HG03025 (cell line): ENCODE data around the gene CDKAL1.
"Not testable (repeated sequence)": the region's sequence is repeated elsewhere in the genome, so short reads cannot be mapped to it uniquely, and the experiment has no call there.

Experiments
- ATAC-seq: cut with Tn5 transposase; IDR thresholded peaks from one replicate; pipeline ENCODE4 v1.9.1; 2021; ENCODE audit warnings: mild to moderate bottlenecking, moderate library complexity; ENCODE audit not compliant: unreplicated experiment, low FRiP score

CDKAL1 gene

DNA sequence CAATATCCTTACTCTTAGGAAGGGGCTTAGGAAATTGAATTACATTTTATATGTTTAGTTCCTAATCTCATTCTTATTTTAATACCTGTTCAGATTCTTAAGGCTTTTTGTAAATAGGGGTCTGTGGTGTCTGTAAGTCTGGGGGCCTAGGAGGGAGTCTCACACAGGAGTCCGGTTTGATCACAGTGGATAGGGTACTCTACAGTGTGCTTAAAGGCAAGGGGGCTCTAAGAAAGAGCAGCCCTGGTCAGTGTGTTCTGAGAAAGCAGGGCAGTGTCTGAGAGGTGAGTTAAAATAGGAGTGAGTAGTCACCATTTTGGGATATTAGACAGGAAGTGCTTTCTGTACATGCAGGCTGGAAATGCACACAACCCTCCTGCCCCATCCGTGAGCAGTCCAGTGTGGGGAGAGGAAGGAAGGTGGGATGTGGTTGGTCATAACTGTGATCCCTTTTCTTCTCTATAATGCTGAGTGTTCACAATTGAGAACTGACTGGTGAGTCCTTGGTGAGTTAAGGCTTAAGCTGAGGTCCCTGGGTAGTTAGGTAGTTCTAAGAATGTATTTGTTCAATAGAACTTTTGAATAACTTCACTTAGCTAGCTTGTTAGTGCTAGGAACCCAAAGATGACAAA, 50.0 kb downstream of the CDKAL1 start:
- no peak for ATAC-seq

DNA sequence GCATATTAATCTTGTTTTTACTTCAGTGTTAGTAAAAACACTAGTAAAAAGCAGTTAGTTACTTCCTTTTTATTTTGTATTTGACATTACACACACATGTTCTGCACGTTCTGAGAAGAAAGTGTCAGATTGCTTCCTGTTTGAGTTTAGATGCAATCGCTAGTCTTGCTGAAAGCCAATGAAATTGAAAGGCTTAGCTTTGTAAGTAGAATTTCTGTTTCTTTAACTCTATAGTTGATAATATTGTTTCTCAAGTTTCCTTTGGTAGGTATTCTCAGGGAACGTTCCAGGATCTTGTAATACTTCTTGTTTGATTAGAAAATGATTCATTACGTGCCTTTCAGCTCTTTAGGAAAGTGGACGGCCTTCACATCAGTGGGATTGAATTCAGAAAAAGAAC, 55.0 kb downstream of the CDKAL1 start:
- no peak for ATAC-seq

DNA sequence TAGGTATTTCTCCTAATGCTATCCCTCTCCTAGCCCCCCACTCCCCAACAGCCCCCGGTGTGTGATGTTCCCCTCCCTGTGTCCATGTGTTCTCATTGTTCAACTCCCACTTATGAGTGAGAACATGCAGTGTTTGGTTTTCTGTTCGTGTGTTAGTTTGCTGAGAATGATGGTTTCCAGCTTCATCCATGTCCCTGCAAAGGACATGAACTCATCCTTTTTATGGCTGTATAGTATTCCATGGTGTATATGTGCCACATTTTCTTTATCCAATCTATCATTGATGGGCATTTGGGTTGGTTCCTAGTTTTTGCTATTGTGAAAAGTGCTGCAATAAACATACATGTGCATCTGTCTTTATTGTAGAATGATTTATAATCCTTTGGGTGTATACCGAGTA, 56.2 kb downstream of the CDKAL1 start:
- ATAC-seq = not testable (repeated sequence)

DNA sequence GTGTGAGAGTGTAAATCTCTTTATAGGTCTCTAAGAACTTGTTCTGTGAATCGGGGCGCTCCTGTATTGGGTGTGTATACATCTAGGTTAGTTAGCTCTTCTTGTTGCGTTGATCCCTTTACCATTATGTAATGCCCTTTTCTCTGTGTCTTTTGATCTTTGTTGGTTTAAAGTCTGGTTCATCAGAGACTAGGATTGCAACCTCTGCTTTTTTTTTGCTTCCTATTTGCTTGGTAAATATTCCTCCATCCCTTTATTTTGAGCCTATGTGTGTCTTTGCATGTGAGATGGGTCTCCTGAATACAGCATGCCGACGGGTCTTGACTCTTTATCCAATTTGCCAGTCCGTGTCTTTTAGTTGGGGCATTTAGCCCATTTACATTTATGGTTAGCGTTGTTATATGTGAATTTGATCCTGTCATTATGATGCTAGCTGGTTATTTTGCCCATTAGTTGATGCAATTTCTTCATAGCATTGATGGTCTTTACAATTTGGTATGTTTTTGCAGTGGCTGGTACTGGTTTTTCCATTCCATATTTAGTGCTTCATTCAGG, 60.1 kb downstream of the CDKAL1 start:
- not testable (repeated sequence) for ATAC-seq

DNA sequence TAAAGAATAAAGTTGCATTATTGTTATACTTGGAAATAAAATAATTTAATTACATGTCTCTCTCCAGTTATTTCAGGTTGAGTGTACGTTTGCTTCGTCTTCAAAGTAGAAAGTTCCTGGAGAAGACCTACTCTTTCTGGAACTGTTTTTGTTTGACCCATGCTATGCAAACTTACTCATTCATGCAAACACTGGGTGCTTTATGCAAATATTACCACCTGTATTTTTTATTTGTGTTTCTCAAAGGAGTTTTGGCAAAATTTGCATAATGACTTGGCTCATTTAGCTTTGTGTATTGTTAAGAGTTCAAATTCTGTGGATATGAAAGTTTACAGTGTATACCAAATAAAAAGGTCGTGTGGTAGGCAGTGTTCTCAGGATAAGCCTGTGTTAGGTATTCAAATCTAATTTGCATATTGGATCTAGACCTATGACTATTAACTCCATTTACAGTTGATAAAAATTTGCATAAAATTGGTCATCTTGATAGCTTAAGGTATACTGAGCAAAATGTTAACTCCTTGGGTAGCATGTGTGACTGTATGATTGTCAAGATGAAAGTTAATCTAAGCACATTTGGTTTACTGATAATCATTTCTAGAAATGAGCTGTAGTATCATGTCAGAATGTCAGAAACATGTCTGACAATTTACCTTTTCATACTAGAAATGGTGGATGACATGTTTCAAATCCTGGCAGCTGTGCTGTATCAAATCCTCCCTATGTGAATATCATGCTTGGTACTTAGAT, 65.2 kb downstream of the CDKAL1 start:
- no peak for ATAC-seq

DNA sequence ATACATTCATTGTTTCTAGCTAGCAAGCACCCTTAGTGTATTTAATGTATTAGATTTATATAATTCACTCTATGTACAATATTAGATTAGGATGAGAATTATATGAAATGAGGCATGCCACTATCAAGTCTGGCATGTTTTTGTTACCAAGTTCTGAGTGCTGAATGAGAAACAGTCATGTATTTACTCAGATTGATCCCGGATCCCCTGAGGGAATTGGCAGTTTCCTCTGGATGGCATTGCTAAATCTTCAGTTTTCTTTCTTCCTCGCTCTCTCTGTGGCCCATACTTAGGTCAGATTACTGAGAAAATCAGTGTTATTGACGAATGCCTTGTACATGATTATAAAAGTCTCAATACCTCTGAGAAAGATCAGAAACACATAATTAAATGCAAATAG, 66.6 kb downstream of the CDKAL1 start:
- ATAC-seq = no peak

DNA sequence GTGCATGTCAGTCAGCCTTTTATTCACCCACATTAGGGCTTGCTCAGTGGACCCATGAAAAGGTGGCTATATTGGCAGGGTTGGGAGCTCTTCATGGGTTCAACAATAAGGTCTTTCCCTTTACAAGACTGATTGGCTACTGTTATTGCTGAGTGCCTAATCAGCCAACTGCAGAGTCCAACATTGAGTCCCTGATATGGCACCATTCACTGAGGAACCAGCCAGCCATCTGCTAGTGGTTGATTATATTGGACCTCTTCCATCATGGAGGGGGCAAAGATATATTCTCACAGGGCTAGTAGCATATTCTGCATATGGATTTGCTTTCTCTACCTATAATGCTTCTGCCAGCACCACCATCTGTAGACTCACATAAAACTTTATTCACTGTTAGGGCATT, 69.9 kb downstream of the CDKAL1 start:
- ATAC-seq = no peak

DNA sequence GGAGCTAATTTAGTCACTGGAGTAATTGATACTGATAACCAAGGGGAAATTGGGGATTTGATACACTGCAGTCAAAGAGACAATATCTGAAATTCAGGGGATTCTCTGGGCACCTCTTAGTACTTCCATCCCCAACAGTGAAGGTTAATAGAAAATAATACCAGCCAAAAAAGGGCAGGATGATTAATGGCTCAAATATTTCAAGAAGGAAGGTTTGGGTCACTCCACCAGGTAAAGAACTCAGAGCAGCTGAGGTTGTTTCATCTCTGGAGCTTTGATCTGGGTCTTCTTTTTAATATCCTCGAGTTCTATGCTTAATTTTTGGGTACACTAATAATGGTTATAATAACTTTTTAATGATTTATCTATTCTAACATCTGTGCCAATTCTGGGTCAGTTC, 70.8 kb downstream of the CDKAL1 start:
- ATAC-seq = no peak

DNA sequence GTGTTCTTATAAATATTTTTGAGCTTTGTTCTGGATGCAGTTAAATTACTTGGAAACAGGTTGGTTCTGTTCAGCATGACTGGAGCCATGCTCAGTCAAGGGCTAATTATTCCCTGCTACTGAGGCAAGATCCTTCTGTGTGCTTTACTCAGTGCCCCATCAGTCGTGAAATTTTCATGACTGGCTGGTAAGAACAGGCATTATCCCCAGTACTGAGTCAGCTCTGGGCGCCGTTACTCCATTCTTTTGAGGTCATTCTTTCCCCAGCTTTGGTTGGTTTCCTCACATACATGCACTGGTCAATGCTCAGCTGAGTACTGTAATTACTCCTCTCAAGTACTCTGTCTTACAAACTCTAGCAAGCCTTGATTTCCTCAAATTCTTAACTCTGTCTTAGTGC, 71.3 kb downstream of the CDKAL1 start:
- ATAC-seq = no peak

DNA sequence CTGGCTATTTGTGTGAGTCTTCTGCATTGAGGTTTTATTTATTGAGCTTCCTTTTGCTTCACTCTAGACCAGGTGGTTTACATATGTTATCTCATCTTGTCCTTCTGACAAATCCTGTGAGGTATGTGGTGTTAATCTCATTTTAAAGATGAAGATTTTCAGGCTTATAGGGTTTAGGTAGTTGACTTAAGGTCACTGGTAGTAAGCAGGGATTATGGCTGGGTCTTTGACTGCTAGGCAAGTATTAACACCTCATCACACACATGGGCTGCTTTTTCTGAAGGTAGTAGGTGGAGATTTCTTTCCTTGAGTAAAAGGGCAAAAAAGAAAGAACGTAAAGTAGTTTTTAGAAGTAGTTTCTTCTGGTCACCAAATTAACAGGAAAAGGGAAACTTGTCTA, 72.6 kb downstream of the CDKAL1 start:
- ATAC-seq = no peak

DNA sequence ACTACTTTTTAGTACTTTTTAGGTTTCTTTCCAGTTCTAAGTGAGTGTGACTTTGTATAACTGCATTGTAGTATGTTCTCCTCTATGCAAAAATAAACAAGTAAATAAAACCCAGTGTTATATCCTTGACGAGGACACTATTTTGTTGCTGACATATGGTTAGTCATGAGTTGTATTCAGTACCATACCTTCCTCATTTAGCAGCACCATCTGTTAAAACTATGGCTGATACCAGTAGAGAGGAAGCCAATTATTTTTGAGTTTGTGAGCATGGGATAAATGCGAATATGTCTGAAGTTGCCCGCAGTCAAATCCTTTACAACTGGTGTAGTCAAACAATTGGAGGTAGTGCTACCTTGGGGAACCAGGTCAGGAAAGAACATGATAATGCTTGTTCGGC, 74.1 kb downstream of the CDKAL1 start:
- no peak for ATAC-seq

DNA sequence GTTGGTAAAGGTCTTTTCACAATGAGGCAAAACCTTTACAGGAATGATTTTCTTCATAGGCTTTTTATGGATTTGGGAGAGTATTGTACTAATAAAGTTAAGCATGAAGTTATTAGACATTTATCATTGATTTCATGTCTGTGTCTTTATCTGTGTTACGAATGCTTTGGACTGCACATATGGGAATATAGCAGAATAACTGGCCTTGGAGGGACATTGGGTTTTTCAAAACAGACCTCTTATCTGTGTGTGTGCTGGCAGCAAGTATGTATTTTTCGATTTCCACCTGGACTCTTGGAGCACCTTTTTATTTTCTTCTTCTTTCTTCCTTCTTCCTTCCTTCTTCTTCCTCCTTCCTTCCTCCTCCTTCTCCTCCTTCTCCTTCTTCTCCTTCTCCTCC, 74.6 kb downstream of the CDKAL1 start:
- ATAC-seq = no peak

DNA sequence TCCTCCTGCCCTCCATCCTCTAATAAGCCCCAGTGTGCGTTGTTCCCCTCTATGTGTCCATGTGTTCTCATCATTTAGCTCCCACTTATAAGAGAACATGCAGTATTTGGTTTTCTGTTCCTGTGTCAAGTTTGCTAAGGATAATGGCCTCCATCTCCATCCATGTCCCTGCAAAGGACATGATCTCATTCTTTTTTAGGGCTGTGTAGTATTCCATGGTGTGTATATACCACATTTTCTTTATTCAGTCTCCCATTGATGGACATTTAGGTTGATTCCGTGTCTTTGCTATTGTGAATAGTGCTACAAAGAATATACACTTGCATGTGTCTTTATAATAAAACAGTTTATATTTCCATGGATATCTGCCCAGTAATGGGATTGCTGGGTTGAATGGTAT, 75.7 kb downstream of the CDKAL1 start:
- not testable (repeated sequence) for ATAC-seq

DNA sequence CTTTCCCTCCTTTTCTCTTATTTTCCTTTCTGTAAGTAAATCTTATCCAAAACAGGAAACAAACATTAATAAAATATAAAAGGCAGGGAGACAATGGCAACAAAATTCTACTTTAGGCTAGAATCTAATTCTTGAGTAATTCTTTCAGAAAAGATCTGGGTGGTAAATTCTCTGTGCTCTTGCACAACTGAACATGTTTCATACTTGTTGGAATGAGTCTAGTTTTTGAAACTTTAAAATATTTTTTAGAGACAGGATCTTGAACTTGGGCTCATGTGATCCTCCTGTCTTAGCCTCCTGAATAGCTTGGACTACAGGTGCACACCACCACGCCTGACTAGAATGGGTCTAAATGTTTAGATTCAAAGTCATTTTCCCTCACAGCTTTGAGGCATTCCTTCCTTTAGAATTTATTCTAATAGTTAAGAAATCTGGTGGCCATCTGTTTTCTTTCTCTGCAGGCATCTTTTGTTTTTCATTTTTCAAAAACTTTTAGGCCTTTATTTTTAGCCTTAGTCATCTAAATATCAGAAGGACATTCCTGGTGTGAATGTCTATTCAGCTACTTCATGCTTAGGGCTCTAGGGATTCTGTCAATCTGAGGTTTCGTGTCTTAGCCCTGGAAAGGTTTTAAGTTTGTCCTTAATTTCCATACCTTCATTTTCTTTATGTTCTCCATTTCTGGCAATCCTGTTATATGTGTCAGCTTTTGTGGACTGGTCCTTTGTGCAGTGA, 76.5 kb downstream of the CDKAL1 start:
- ATAC-seq = no peak

DNA sequence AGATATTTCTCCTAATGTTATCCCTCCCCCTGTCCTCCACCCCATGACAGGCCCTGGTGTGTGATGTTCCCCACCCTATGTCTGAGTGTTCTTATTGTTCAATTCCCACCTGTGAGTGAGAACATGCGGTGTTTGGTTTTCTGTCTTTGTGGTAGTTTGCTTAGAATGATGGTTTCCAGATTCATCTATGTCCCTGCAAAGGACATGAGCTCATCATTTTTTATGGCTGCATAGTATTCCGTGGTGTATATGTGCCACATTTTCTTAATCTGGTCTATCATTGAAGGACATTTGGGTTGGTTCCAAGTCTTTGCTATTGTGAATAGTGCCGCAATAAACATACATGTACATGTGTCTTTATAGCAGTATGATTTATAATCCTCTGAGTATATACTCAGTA, 83.3 kb downstream of the CDKAL1 start:
- not testable (repeated sequence) for ATAC-seq

DNA sequence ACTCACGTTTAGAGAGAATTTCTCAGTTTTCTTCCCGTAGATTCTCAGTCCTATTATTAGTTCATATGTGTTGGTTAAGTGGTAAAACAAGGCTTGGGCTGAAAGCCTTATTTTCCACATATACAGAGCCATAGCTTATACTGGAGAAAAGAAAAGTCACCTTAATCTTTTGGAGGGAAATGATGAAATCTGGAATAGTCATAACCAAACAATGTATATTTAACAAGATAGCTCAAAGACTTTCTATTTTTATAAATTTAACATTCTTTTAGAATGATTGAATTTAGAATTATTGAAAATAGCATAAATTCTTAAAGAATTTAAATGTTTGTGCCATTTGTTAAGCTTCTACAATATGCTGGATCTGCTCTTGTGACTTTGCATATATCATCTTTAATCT, 85.8 kb downstream of the CDKAL1 start:
- ATAC-seq = no peak

DNA sequence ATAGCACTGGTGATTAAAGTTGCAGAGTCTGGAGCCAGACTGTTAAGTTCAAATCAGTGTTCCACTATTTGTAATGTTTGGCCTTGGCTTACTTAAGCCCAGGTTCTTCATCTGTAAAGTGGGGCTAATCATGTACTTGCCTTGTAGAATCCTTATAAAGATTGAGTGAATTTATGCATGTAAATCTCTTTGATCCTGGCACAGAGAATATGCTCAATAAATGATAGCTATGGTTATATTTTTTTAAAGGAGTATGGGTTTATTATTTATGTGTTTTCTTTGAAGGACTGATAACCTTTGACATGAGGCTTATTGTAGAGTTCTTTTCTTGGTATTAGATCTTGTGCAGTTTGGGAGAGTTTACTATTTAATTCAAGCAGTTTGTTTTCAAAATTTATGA, 89.5 kb downstream of the CDKAL1 start:
- no peak for ATAC-seq

DNA sequence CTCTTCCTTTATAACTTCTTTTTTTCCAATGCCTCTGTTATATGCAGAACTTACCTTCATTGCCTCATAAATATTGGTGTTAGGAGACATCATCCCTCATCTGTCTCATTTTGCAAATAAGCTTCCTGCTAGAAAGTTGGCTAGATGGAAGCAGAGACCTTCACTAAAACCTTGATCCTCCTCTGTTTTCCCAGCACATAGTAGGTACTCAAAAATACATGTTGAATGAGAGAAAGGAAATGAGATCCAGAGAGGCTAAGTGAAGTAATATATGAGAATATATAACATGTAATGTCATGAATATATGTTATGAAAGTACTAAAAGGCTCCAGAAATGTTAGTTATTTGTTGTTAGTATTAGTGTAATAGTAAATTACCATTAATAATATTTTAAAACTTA, 91.9 kb downstream of the CDKAL1 start:
- no peak for ATAC-seq

DNA sequence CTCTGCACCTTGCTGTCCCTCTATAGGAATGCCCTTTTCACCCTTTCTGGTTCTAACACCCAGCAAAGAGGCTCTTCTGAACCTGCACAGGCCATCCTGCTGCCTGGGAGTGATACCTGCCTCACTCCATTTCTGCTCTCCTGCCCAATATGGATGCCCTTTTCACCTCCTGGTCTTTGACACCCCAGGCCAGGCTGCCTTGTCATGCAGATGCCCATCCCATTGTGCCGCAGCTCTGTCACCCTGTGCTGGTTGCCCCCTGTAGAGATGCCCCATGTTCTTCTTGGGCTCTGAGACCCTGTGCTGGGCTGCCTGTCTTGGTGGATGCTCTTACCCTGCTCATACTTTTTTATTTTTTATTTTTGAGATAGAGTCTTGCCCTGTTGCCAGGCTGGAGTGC, 95.3 kb downstream of the CDKAL1 start:
- ATAC-seq = no peak

DNA sequence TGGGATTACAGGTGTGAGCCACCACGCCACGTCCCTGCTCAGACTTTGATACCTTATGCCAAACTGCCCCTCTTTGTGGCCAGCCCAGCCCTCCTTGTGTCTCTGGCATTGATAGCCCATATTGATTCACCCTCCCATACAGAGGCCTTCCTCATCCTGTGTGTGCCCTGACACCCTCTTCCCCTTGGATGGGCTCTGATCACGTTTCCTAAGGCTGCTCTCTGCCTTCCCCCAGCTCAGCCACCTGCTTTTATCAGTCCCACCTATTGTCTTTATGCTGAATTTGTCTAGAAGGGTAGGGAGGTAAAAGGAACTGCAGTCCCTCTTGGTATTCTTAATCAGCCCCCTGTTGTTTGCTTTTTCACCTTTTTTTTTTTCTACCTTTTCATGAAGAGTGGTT, 95.9 kb downstream of the CDKAL1 start:
- ATAC-seq = no peak
